ENCODE results near the gene TANC1.
"Not testable (repeated sequence)": the region's sequence is repeated elsewhere in the genome, so short reads cannot be mapped to it uniquely, and the experiment has no call there.

TANC1 gene

GRCh38 chr2:159140070-159140769, 171.8 kb downstream of the TANC1 start:
- DNase-seq (ENCODE audit: low spot score): peak; percentile 38

- DNase-seq (ENCODE audit: low spot score): not testable (repeated sequence)
Measured at GRCh38 chr2:159140821-159141220, 172.4 kb downstream of the TANC1 start.

DNA sequence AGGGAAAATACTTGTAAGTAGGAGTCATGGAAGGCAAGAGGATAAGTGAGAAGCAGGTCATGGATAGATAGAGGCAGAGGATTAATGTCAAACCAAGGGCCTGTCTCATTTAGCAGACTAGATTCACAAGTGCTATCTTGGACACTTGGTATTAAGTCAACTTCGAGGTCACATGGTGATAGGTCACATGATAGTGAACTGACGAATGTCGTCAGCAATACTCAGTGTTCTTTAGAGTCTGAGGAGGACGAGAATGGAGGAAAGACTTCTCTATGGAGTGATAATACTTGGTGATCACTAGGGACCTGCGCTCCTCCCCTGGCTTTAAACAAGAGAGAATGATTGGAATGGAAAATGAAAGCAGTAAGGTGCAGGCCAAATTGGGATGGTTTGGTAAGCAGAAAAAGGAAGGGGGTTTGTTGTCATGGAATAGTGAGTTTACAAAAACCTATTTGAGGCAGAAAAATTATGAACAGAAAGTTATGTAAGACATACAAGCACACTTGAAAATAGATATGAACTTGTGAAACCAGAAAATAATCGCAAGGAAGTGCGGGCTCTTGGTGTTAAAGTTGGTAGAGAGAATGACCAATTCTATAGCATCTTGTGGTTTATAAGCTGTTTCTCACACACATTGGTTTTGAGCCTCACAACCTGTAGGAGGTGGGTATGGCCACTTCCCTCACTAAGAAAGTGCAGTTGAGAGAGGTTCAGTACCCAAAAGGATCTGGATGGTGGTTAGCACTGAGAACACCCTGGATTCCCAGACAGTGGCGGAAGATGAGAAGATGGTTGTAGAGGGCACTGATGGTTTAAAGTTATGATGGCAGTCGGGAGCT, 176.6 kb downstream of the TANC1 start:
- DNase-seq (ENCODE audit: low spot score): no peak

GRCh38 chr2:159145745-159146354, 177.4 kb downstream of the TANC1 start:
- no peak for DNase-seq (ENCODE audit: low spot score)

DNA sequence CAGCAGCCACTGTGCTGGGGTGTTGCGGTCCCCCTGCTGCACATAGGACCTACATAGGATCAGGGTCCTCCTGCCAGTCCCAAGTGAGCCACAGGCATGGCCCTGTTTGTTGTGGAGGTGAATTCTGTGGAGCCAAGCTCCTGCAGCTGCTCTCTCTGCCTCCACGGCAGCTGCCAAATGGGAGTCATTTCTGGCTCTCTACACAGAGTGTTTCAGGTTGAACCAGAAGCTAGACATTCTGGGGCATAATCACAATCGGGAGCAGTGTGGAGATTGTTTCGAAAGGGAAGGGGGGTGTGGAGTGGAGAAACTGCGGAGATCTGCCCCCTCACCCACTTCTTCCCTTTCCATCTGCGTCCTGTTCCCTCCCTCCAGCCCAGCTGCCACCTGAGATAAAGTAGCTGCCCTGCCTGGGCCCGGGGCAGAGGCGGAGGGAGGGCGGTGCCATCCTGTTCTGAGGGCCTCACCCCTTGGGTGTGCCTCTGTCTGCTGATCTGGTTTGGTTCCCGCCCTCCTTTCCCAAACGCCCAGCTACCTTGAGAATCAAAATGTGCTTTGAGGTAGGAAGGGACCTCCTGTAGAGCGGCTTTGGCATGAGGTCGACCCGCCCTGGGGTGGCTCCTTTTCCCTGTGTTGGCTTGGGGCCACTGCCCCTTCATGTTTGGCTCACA, 178.7 kb downstream of the TANC1 start:
- peak; percentile 30 for DNase-seq (ENCODE audit: low spot score)

- no peak for DNase-seq (ENCODE audit: low spot score)
Measured at GRCh38 chr2:159147690-159148089, 179.2 kb downstream of the TANC1 start.

- no peak for DNase-seq (ENCODE audit: low spot score)
Measured at GRCh38 chr2:159148901-159149300, 180.5 kb downstream of the TANC1 start.

GRCh38 chr2:159149747-159150146, 181.3 kb downstream of the TANC1 start:
- DNase-seq (ENCODE audit: low spot score): no peak

- DNase-seq (ENCODE audit: low spot score): no peak
Measured at GRCh38 chr2:159150280-159150746, 181.9 kb downstream of the TANC1 start.

GRCh38 chr2:159151198-159152127, 183.0 kb downstream of the TANC1 start:
- no peak for DNase-seq (ENCODE audit: low spot score)

- no peak for DNase-seq (ENCODE audit: low spot score)
Measured at GRCh38 chr2:159152128-159152778, 183.8 kb downstream of the TANC1 start.

GRCh38 chr2:159153063-159153462, 184.6 kb downstream of the TANC1 start:
- no peak for DNase-seq (ENCODE audit: low spot score)

DNA sequence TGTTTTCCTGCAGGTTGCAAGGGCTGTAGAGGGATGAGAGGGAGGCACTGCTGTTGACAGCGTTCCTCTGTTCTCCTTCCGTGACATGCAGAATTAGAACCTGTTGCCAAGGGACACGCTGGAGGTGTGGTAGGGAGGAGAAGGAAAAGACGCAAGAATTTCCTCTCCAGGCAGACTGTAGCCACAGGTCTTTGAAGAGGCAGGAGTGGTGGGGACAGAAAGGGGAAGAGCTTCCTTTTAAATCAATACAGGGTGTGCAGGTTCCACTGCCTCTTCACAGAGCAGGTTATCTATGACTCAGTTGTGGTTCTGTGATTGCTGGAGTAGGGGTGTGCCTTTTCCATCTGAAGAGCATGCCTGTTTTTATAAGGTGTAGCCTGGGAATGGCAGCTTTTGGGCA, 185.0 kb downstream of the TANC1 start:
- no peak for DNase-seq (ENCODE audit: low spot score)

DNA sequence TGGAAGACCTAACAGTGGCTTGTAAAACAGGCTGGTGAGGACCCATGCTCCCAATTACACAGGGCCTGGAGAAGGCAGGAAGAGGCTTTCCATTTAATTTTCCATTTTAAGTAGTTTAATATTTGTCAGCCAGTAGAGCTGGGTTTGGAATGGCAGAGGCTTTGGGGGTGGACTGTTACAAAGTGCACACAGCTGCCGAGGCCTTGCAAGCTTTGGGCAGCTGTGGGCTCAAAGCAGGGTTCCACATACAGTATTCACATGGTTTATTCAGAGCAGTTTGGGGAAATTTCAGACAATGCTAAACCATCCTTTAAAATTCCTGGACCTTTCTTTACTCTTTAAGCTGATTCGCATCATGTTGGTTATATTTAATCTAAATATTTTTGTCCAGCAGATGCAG, 185.5 kb downstream of the TANC1 start:
- DNase-seq (ENCODE audit: low spot score): no peak

DNA sequence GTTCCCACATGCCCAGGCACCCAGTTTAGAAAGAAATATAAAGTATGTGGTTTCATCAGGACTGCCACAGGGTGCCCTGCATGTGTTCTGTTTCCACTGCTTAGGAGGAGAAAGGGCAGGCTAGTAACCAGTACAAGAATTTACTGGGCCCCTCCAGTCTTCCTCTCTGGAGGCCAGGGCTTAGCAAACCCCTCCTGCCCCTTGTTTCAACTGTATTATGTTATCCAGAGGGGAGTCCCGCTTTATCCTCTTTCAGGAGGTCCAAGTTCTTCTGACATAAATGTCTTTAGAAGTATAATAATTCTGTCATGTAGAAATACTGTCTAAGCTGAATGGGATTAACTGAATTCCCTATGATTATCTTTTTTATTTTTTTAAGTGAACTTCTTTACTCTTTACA, 185.9 kb downstream of the TANC1 start:
- DNase-seq (ENCODE audit: low spot score): no peak

DNA sequence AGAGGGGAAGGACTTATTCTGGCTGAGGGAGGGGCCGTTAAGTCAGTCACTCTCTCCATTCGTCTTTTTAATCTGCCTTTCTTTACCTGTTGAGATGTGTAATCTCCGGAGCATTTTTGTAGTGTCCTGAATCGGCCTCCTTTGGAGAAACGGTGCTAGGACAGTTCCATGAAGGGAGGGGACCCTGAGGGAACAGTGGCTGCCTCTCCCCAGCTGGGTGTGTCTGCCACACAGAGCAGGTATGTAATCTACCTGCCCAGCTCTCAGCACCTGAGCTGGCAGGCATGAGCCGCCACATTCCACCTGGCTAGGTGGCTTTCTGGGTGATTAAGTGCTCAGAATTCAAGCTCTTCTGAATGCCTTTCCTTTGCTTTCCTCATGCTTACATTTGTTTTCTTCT, 186.9 kb downstream of the TANC1 start:
- DNase-seq (ENCODE audit: low spot score): no peak

DNA sequence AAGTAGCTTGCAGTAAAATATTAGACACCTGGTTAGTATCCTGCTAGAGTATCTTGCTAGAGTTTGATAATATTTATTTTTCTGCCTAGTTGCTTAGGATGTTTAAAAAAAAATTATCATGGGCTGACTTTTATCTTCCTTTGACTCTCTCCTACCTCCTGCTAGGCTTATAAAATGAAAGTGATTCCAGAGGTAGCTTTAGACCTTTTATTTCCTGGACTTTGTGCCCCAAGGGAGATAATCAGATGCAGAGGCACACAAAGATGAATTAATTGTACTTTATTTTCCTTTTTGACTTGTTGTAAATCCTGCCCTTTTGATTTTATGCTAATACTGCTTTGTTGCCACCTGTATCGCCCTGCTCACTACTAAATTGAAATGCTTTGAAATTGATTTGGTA, 187.4 kb downstream of the TANC1 start:
- no peak for DNase-seq (ENCODE audit: low spot score)

DNA sequence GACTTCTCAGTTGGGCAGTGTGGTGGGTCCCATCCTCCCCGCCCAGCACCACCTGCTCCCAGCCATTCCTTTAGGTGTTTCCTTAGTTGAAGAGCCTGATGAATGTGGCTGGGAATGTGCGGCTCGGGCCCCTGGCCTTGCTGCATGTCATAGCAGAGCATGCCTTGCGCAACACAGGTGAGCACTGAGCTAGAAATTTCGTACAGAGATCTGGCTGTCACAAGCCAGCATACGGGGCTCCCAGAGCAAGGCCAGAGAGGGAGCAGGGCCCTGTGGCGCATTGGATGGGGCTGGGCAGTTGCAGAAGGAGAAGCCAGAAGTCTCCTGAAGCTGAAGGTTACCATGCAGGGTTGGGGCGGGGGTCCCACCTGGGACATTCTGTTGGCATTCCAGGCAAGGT, 188.4 kb downstream of the TANC1 start:
- DNase-seq (ENCODE audit: low spot score): no peak

DNA sequence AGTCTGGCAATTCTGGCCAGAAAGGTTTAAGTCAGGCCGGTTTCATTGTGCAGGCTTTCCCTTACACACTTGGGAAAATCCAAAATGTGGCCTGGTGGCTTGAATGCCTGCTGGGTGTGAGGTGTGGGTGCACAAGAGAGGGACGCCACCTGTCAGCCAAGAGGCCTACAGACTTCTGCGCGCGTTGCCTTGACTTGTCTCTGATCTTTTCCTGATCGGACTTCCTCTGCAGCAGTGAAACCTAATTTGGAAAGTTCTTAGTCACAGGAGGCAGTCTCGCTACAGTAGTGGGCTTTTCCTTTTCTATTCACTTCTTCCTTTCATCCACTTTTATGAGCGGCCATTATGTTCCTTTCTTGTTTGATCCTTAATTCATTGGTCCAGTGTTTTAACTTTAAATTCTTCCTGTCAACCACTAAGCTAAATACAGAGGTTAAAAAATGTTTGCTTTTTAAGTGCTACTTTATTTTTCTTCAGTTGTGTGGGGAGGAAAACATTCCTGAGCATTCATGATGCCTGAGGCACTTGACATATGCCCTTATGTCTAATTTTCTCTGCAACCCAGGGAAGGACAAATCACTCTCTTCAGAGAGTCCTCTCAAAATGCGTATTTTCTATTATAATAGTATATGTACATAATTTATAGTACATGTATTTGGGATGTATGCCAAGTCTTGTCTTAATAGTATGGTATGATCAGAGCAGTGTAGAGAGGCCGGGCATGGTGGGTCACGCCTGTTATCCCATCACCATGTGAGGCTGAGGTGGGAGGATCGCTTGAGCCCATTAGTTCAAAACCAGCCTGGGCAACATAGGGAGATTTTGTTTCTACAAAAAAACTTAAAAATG, 189.1 kb downstream of the TANC1 start:
- DNase-seq (ENCODE audit: low spot score): no peak

DNA sequence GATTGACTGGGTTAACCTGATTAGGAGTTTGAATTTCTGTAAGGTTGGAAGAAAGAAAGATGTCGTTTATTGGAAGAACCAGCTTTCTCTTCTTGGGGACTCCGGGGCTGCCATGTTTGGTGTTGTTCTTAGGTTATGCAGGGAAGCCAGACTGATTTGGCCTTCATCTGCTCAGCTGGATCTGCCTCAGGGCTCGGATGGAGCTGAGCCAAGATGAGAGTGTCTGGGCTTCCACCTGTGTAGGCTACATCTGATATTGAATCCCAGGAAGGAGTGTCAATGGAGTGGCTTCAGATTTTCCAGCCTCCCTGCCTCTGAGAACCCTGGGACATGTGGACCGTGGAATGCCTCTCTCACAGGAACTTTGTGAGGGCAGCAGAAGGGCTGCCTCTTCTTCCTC, 192.0 kb downstream of the TANC1 start:
- no peak for DNase-seq (ENCODE audit: low spot score)

Measured in D341Med (cell line).